Measurements from ENCODE around the gene NUDCD3.

The NUDCD3 gene

GRCh38 chr7:44341401-44341800 lies 149.1 kb downstream of the NUDCD3 start:
- H3K36me3 ChIP-seq = no peaks in the 10 kb centered on the region
- no peaks in the 10 kb centered on the region for H3K4me1 ChIP-seq
- no peaks in the 10 kb centered on the region for H3K27me3 ChIP-seq
- intact Hi-C loops (cut with DNase I; ENCODE audit: low total_unique reads) = no loop called here
- peaks cover 0 to 5% (median 0%) of the 10 kb centered on the region in 3 donors for H3K9me3 ChIP-seq
- no peak overlapping the region for H3K27ac ChIP-seq
- no peak for TF ChIP-seq CTCF (IDR thresholded peaks at IDR 0.05)
- no peak for DNase-seq
- no peak overlapping the region for H3K4me3 ChIP-seq

GRCh38 chr7:44338600-44338999 lies 151.9 kb downstream of the NUDCD3 start:
- Histone ChIP-seq H3K4me3 (no peak overlapping the region), H3K4me1 (peaks cover 0 to 6% (median 3%) of the 10 kb centered on the region in 4 donors), H3K27me3 (no peaks in the 10 kb centered on the region), H3K9me3 (peaks cover 0 to 5% (median 0%) of the 10 kb centered on the region in 3 donors), H3K27ac (no peak overlapping the region), H3K36me3 (no peaks in the 10 kb centered on the region)
- intact Hi-C loops (cut with DNase I; ENCODE audit: low total_unique reads) = no loop called here
- DNase-seq = no peak
- TF ChIP-seq CTCF (IDR thresholded peaks at IDR 0.05) = no peak

GRCh38 chr7:44336491-44336890 lies 154.0 kb downstream of the NUDCD3 start:
- no peak overlapping the region for H3K4me3 ChIP-seq
- TF ChIP-seq CTCF (IDR thresholded peaks at IDR 0.05) = no peak
- intact Hi-C loops (cut with DNase I; ENCODE audit: low total_unique reads) = no loop called here
- no peaks in the 10 kb centered on the region for H3K27me3 ChIP-seq
- peaks cover 0 to 5% (median 0%) of the 10 kb centered on the region in 3 donors for H3K9me3 ChIP-seq
- no peaks in the 10 kb centered on the region for H3K36me3 ChIP-seq
- no peak overlapping the region for H3K27ac ChIP-seq
- no peak for DNase-seq
- peaks cover 0 to 11% (median 5%) of the 10 kb centered on the region in 4 donors for H3K4me1 ChIP-seq

- no peak for TF ChIP-seq CTCF (IDR thresholded peaks at IDR 0.05)
- no peaks in the 10 kb centered on the region for H3K36me3 ChIP-seq
- no peaks in the 10 kb centered on the region for H3K27me3 ChIP-seq
- intact Hi-C loops (cut with DNase I; ENCODE audit: low total_unique reads) = no loop called here
- H3K4me3 ChIP-seq = no peak overlapping the region
- no peak for DNase-seq
- H3K9me3 ChIP-seq = peaks cover 0 to 5% (median 0%) of the 10 kb centered on the region in 3 donors
- H3K4me1 ChIP-seq = peaks cover 0 to 11% (median 5%) of the 10 kb centered on the region in 4 donors
- H3K27ac ChIP-seq = no peak overlapping the region
Measured at GRCh38 chr7:44335184-44335583, 155.3 kb downstream of the NUDCD3 start.

GRCh38 chr7:44334734-44335097 lies 155.7 kb downstream of the NUDCD3 start:
- Histone ChIP-seq H3K4me1 (peaks cover 0 to 11% (median 5%) of the 10 kb centered on the region in 4 donors), H3K4me3 (no peak overlapping the region), H3K36me3 (no peaks in the 10 kb centered on the region), H3K9me3 (peaks cover 0 to 5% (median 0%) of the 10 kb centered on the region in 3 donors), H3K27ac (no peak overlapping the region), H3K27me3 (no peaks in the 10 kb centered on the region)
- no peak for TF ChIP-seq CTCF (IDR thresholded peaks at IDR 0.05)
- intact Hi-C loops (cut with DNase I; ENCODE audit: low total_unique reads) = no loop called here
- no peak for DNase-seq

Data from tibial artery (tissue), 4 donors.